Ishikawa (cell line): ENCODE data around the gene TRABD2A.

Source experiments
- CEBPB ChIP-seq: IDR thresholded peaks from 2 replicates; pipeline ENCODE4 v1.6.1; 2012
- CREB1 ChIP-seq: IDR thresholded peaks from 2 replicates; pipeline ENCODE4 v1.6.1; 2012; ENCODE audit warnings: low read depth
- EGR1 ChIP-seq: IDR thresholded peaks from 2 replicates; pipeline ENCODE4 v1.6.1; 2012
- EP300 ChIP-seq: IDR thresholded peaks from 2 replicates; pipeline ENCODE4 v1.6.1; 2012; ENCODE audit warnings: borderline replicate concordance
- NFIC ChIP-seq: IDR thresholded peaks from 2 replicates; pipeline ENCODE4 v1.6.1; 2012
- REST ChIP-seq: IDR thresholded peaks from 2 replicates; pipeline ENCODE4 v1.6.1; 2012; ENCODE audit warnings: low read depth, mild to moderate bottlenecking
- TAF1 ChIP-seq: IDR thresholded peaks from 2 replicates; pipeline ENCODE4 v1.6.1; 2012; ENCODE audit warnings: low read depth, mild to moderate bottlenecking
- USF1 ChIP-seq: IDR thresholded peaks from 2 replicates; pipeline ENCODE4 v1.6.1; 2012
- YY1 ChIP-seq: IDR thresholded peaks from 2 replicates; pipeline ENCODE4 v1.6.1; 2012; ENCODE audit warnings: low read depth
- ZBTB7A ChIP-seq: IDR thresholded peaks from 2 replicates; pipeline ENCODE4 v1.6.1; 2012; ENCODE audit warnings: low read depth
- TF ChIP-seq, protein P1 (sequence below): IDR thresholded peaks from 2 replicates; pipeline ENCODE4 v1.6.1; 2012

GRCh38 chr2:84924173-84925106 is 43.6 kb upstream of the TRABD2A start:
- no peak for TF ChIP-seq TAF1
- TF ChIP-seq, protein P1, sequence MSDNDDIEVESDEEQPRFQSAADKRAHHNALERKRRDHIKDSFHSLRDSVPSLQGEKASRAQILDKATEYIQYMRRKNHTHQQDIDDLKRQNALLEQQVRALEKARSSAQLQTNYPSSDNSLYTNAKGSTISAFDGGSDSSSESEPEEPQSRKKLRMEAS: no peak
- TF ChIP-seq EP300: no peak
- no peak for TF ChIP-seq CREB1
- no peak for TF ChIP-seq NFIC
- TF ChIP-seq REST: no peak
- TF ChIP-seq USF1: no peak
- TF ChIP-seq YY1: no peak
- TF ChIP-seq CEBPB: no peak
- TF ChIP-seq EGR1: no peak
- no peak for TF ChIP-seq ZBTB7A
